HepG2 (cell line): ENCODE results near the gene PFKL. TPM values are rescaled to one million over a fixed set of nuclear protein-coding genes. Genes with fewer than 3 reads are reported as not detected.

Experiments
- ATAC-seq: fragments of 200-7000 bp; cut with Tn5 transposase; 3 replicates; pipeline ENCODE4 v1.9.1; 2020; ENCODE audit warnings: mild to moderate bottlenecking, moderate library complexity
- BruUV-seq: library from RNA; stranded (reverse); fragments of 400-500 nt; replicated peaks from 2 replicates; lab custom pipeline; 2021; lab: Mats Ljungman, UMichigan
- CTCF ChIA-PET: fragments of 300-600 bp; formaldehyde crosslinking; extraction: SDS; loops from one replicate; lab custom pipeline; 2021; ENCODE audit warnings: low total read pairs, inconsistent platforms, low intra/inter-chr PET ratio; lab: Yijun Ruan, JAX
- POLR2A ChIA-PET: fragments of 350-600 bp; sonication (Branson Sonifier 250); formaldehyde crosslinking; loops from one replicate; lab custom pipeline; 2020; ENCODE audit warnings: antibody characterized with exemption, inconsistent platforms; lab: Yijun Ruan, JAX
- DNase-seq: peaks from one replicate; pipeline ENCODE4 v3.0.0-alpha.2; 2015; ENCODE audit warnings: low spot score
- FAIRE-seq: peaks from 3 replicates; lab custom pipeline; 2011; peaks lifted over from hg19 to GRCh38; lab: Jason Lieb, UNC
- H2AFZ ChIP-seq: one replicate; pipeline ENCODE4 v1.6.1; 2011; ENCODE audit warnings: low read length, inconsistent platforms
- H3K27ac ChIP-seq: fragments of 300-600 bp; 3 replicates; pipeline ENCODE4 v1.8.0; 2011; ENCODE audit warnings: mixed run types, mild to moderate bottlenecking, mixed read lengths, low read length, inconsistent platforms; ENCODE audit not compliant: insufficient read depth; ENCODE audit errors: extremely low read length
- H3K27me3 ChIP-seq, 2 experiments: fragments of 200-600 bp in 1 of 2; 2 replicates in 1 of 2; 3 replicates in 1 of 2; pipeline versions ENCODE4 v1.6.0 to v1.8.0; 2011; ENCODE audit warnings: low read length in 2 of 2, mild to moderate bottlenecking in 2 of 2, moderate library complexity in 2 of 2, inconsistent platforms in 1 of 2; ENCODE audit not compliant: insufficient read depth in 2 of 2, control insufficient read depth in 1 of 2
- H3K36me3 ChIP-seq, 2 experiments: fragments of 200-600 bp in 1 of 2; replicated peaks in 1 of 2; 2 replicates in 1 of 2; 3 replicates in 1 of 2; pipeline versions ENCODE4 v1.5.1 to v1.8.0; 2011; ENCODE audit warnings: low read length in 2 of 2, inconsistent platforms in 1 of 2; ENCODE audit not compliant: insufficient read depth in 2 of 2, control insufficient read depth in 1 of 2
- H3K4me1 ChIP-seq: 2 replicates; pipeline ENCODE4 v1.5.1; 2012; ENCODE audit warnings: low read length, inconsistent platforms; ENCODE audit not compliant: insufficient read depth
- H3K4me2 ChIP-seq: 2 replicates; pipeline ENCODE4 v1.6.0; 2011; ENCODE audit warnings: low read depth, low read length, inconsistent platforms
- H3K4me3 ChIP-seq, 3 experiments: fragments of 200-600 bp in 1 of 3; sonication (generic), shearing (Covaris generic) in 1 of 3; replicated peaks in 1 of 3; 2 replicates each; pipeline ENCODE4 v1.5.1; 2011 to 2016; ENCODE audit warnings: low read length in 3 of 3, inconsistent platforms in 2 of 3, low read depth in 2 of 3, mild to moderate bottlenecking in 2 of 3, control low read depth in 1 of 3, mixed read lengths in 1 of 3; ENCODE audit not compliant: insufficient read depth in 1 of 3
- H3K79me2 ChIP-seq: one replicate; pipeline ENCODE4 v1.6.1; 2011; ENCODE audit warnings: low read length, inconsistent platforms; ENCODE audit not compliant: insufficient read depth
- H3K9ac ChIP-seq: 2 replicates; pipeline ENCODE4 v1.6.0; 2011; ENCODE audit warnings: mild to moderate bottlenecking, low read depth, low read length, inconsistent platforms; ENCODE audit not compliant: insufficient read depth
- H3K9me3 ChIP-seq: 2 replicates; pipeline ENCODE4 v1.5.1; 2012; ENCODE audit warnings: mild to moderate bottlenecking, low read length
- H4K20me1 ChIP-seq: 2 replicates; pipeline ENCODE4 v1.6.0; 2011; ENCODE audit warnings: inconsistent platforms, mild to moderate bottlenecking, low read length, moderate library complexity; ENCODE audit not compliant: insufficient read depth
- ARHGAP35 ChIP-seq: sonication (generic); formaldehyde crosslinking; IDR thresholded peaks from 2 replicates; pipeline ENCODE4 v1.9.0; 2022; ENCODE audit warnings: mild to moderate bottlenecking, inconsistent platforms, moderate library complexity, missing genetic modification reagents, borderline replicate concordance
- FOXM1 ChIP-seq: sonication (generic); formaldehyde crosslinking; IDR thresholded peaks from 2 replicates; pipeline ENCODE4 v1.5.0; 2020; ENCODE audit warnings: missing genetic modification reagents
- HNF1B ChIP-seq: sonication (generic); formaldehyde crosslinking; IDR thresholded peaks from 2 replicates; pipeline ENCODE4 v1.5.1; 2020; ENCODE audit warnings: mild to moderate bottlenecking, moderate library complexity, missing genetic modification reagents
- MAFF ChIP-seq: IDR thresholded peaks from 2 replicates; pipeline ENCODE4 v1.6.1; 2011; ENCODE audit warnings: low read depth, low read length, improper control_type of control experiment
- NR1H2 ChIP-seq: sonication (generic); formaldehyde crosslinking; IDR thresholded peaks from 2 replicates; pipeline ENCODE4 v1.8.1; 2022; ENCODE audit warnings: low read depth, missing genetic modification reagents, borderline replicate concordance
- POLR2G ChIP-seq: fragments of 200-400 bp; formaldehyde crosslinking; IDR thresholded peaks from 2 replicates; pipeline ENCODE4 v1.6.1; 2018; ENCODE audit warnings: mild to moderate bottlenecking, low read depth, low read length, moderate library complexity
- RARA ChIP-seq: IDR thresholded peaks from 2 replicates; pipeline ENCODE4 v1.6.1; 2016; ENCODE audit warnings: missing genetic modification reagents, missing compliant biosample characterization
- SALL2 ChIP-seq: sonication (generic); formaldehyde crosslinking; IDR thresholded peaks from 2 replicates; pipeline ENCODE4 v1.8.1; 2023; ENCODE audit warnings: mild to moderate bottlenecking, missing genetic modification reagents, inconsistent platforms
- YEATS2 ChIP-seq: sonication (generic); formaldehyde crosslinking; IDR thresholded peaks from 2 replicates; pipeline ENCODE4 v1.4.0; 2020; ENCODE audit warnings: missing genetic modification reagents, borderline replicate concordance
- YY1 ChIP-seq: IDR thresholded peaks from 2 replicates; pipeline ENCODE4 v1.6.1; 2011; ENCODE audit warnings: low read length, low read depth, moderate library complexity, mild to moderate bottlenecking; ENCODE audit not compliant: insufficient read depth, insufficient replicate concordance
- ZNF343 ChIP-seq: sonication (generic); formaldehyde crosslinking; IDR thresholded peaks from 2 replicates; pipeline ENCODE4 v1.4.0; 2020; ENCODE audit warnings: mild to moderate bottlenecking, missing genetic modification reagents
- ZNF350 ChIP-seq: sonication (generic); formaldehyde crosslinking; IDR thresholded peaks from 2 replicates; pipeline ENCODE4 v1.4.0; 2020; ENCODE audit warnings: mild to moderate bottlenecking, low read depth, missing genetic modification reagents, borderline replicate concordance
- ZNF557 ChIP-seq: sonication (generic); formaldehyde crosslinking; IDR thresholded peaks from 2 replicates; pipeline ENCODE4 v1.4.0; 2020; ENCODE audit warnings: missing genetic modification reagents
- ZSCAN31 ChIP-seq: sonication (generic); formaldehyde crosslinking; IDR thresholded peaks from 2 replicates; pipeline ENCODE4 v1.5.0; 2020; ENCODE audit warnings: low read depth, mild to moderate bottlenecking, missing genetic modification reagents
- WGBS: methylation state at CpG from one replicate; pipeline ENCODE4 v1.1.6; 2017; ENCODE audit warnings: low lambda C conversion rate; 5-methylcytosine and 5-hydroxymethylcytosine counted together
- in situ Hi-C: cut with HindIII; loops from 2 replicates; pipeline ENCODE4 v1.10.0; 2017; ENCODE audit warnings: low pct_unique_long_range_greater_than_20kb; ENCODE audit not compliant: extremely low pct_ligation_motif_present
- intact Hi-C: fragments of 100-400 bp; cut with micrococcal nuclease; formaldehyde crosslinking; loops from one replicate; pipeline ENCODE4 v1.10.0; 2022; ENCODE audit not compliant: unreplicated experiment
- polyA plus RNA-seq, 8 experiments: library from polyadenylated mRNA; depleted of rRNA in 3 of 8; stranded (reverse) in 7 of 8; unstranded in 1 of 8; fragments of >200 nt; fragmentation: Illumina TruSeq in 4 of 8; extraction: Trizol in 4 of 8; gene quantifications; 2 replicates each; pipeline versions ENCODE4 v1.2.1 to v1.2.3, GENCODE V29; 2011 to 2016; ENCODE audit warnings: low read depth in 4 of 8, missing spikeins in 1 of 8, mixed read lengths in 1 of 8; ENCODE audit not compliant: insufficient read depth in 1 of 8
- total RNA-seq, 5 experiments: library from RNA; depleted of rRNA; stranded (reverse); fragments of >200 nt; fragmentation: Illumina TruSeq; extraction: Trizol; gene quantifications; 2 replicates each; pipeline ENCODE4 v1.2.3, GENCODE V29; 2016; ENCODE audit warnings: low read depth in 1 of 5
- TF ChIP-seq, protein P1 (sequence below): sonication (generic); formaldehyde crosslinking; IDR thresholded peaks from 2 replicates; pipeline ENCODE4 v1.4.0; 2020; ENCODE audit warnings: missing genetic modification reagents
- TF ChIP-seq, protein P2 (sequence below): sonication (generic); formaldehyde crosslinking; IDR thresholded peaks from 2 replicates; pipeline ENCODE4 v1.5.0; 2020; ENCODE audit warnings: missing genetic modification reagents
- TF ChIP-seq, protein P3 (sequence below), 2 experiments: fragments of 450-650 bp in 1 of 2; sonication (generic) in 1 of 2; formaldehyde crosslinking; IDR thresholded peaks; 2 replicates each; pipeline versions ENCODE4 v1.5.0 to v1.8.0; 2020 to 2022; ENCODE audit warnings: mild to moderate bottlenecking in 1 of 2, missing genetic modification reagents in 1 of 2

PFKL gene
- total and polyA plus RNA-seq, 2 of the 13 experiments (the other 11 are each of a cell fraction or from before 2014, with no cell fraction given) = 92.8 to 106 TPM

GRCh38 chr21:44272284-44272858, 27.5 kb upstream of the PFKL start:
- Histone ChIP-seq H3K27ac (no peak overlapping the region), H2AFZ (no peak overlapping the region), H3K4me1 (peaks cover 5% of the 10 kb centered on the region), H3K9me3 (no peaks in the 10 kb centered on the region), H3K9ac (no peak overlapping the region), H3K4me2 (no peak overlapping the region; the same call in 1 of the 2 replicates), H4K20me1 (no peaks in the 10 kb centered on the region), H3K27me3 (no peaks in the 10 kb centered on the region), H3K36me3 (no peaks in the 10 kb centered on the region), H3K4me3 (no peak overlapping the region), H3K79me2 (no peaks in the 10 kb centered on the region)
- intact Hi-C loops = no loop called here
- CTCF ChIA-PET = no interaction called here
- BruUV-seq = no TSS peak
- DNase-seq = no peak
- POLR2A ChIA-PET = no interaction called here
- in situ Hi-C loops = no loop called here
- ATAC-seq = no peak; the same call in 1 of the 3 replicates
- FAIRE-seq = no peak
- WGBS = 52% methylated on average over 4 of the region's 18 CpGs
- TF ChIP-seq POLR2G (no peak), SALL2 (CRISPR knock-in tag) (no peak), ZNF350 (no peak), YY1 (no peak), FOXM1 (CRISPR knock-in tag) (no peak), ZSCAN31 (CRISPR knock-in tag) (no peak), RARA (CRISPR knock-in tag) (no peak), MAFF (no peak), ZNF557 (no peak), HNF1B (CRISPR knock-in tag) (no peak), ARHGAP35 (CRISPR knock-in tag) (no peak), YEATS2 (CRISPR knock-in tag) (no peak), ZNF343 (no peak), NR1H2 (CRISPR knock-in tag) (no peak)
- TF ChIP-seq, protein P1, sequence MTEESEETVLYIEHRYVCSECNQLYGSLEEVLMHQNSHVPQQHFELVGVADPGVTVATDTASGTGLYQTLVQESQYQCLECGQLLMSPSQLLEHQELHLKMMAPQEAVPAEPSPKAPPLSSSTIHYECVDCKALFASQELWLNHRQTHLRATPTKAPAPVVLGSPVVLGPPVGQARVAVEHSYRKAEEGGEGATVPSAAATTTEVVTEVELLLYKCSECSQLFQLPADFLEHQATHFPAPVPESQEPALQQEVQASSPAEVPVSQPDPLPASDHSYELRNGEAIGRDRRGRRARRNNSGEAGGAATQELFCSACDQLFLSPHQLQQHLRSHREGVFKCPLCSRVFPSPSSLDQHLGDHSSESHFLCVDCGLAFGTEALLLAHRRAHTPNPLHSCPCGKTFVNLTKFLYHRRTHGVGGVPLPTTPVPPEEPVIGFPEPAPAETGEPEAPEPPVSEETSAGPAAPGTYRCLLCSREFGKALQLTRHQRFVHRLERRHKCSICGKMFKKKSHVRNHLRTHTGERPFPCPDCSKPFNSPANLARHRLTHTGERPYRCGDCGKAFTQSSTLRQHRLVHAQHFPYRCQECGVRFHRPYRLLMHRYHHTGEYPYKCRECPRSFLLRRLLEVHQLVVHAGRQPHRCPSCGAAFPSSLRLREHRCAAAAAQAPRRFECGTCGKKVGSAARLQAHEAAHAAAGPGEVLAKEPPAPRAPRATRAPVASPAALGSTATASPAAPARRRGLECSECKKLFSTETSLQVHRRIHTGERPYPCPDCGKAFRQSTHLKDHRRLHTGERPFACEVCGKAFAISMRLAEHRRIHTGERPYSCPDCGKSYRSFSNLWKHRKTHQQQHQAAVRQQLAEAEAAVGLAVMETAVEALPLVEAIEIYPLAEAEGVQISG (CRISPR knock-in tag) = no peak
- TF ChIP-seq, protein P2, sequence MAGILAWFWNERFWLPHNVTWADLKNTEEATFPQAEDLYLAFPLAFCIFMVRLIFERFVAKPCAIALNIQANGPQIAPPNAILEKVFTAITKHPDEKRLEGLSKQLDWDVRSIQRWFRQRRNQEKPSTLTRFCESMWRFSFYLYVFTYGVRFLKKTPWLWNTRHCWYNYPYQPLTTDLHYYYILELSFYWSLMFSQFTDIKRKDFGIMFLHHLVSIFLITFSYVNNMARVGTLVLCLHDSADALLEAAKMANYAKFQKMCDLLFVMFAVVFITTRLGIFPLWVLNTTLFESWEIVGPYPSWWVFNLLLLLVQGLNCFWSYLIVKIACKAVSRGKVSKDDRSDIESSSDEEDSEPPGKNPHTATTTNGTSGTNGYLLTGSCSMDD (CRISPR knock-in tag) = no peak
- TF ChIP-seq, protein P3, sequence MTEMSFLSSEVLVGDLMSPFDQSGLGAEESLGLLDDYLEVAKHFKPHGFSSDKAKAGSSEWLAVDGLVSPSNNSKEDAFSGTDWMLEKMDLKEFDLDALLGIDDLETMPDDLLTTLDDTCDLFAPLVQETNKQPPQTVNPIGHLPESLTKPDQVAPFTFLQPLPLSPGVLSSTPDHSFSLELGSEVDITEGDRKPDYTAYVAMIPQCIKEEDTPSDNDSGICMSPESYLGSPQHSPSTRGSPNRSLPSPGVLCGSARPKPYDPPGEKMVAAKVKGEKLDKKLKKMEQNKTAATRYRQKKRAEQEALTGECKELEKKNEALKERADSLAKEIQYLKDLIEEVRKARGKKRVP (CRISPR knock-in tag; IDR thresholded peaks at IDR 0.05) = no peak
